H1 (cell line): Measurements from ENCODE around the gene ARG2. TPM values are rescaled to one million over a fixed set of nuclear protein-coding genes. Genes with fewer than 3 reads are reported as not detected.

Source experiments
- CTCF ChIA-PET: fragments of 300-600 bp; sonication (Branson Sonifier 250); formaldehyde crosslinking; loops from one replicate; lab custom pipeline; 2021; ENCODE audit not compliant: partially characterized antibody; lab: Charles Lee
- POLR2A ChIA-PET: fragments of 300-600 bp; sonication (Branson Sonifier 250); formaldehyde crosslinking; loops from one replicate; lab custom pipeline; 2021; ENCODE audit warnings: inconsistent platforms; ENCODE audit not compliant: partially characterized antibody; lab: Charles Lee
- DNase-seq, 2 experiments: peaks; one replicate each; pipeline versions ENCODE4 v3.0.0 to v3.0.0-alpha.2; 2010 to 2022; ENCODE audit warnings: low spot score in 2 of 2, low read depth in 1 of 2, mixed read lengths in 1 of 2
- FAIRE-seq: peaks from 2 replicates; lab custom pipeline; 2011; peaks lifted over from hg19 to GRCh38; lab: Jason Lieb, UNC
- H2AFZ ChIP-seq: 2 replicates; pipeline ENCODE4 v1.8.1; 2012; ENCODE audit warnings: low read length, inconsistent platforms
- H2AK5ac ChIP-seq: 2 replicates; pipeline ENCODE4 v1.6.1; 2013; ENCODE audit warnings: low read depth, low read length
- H2BK120ac ChIP-seq: replicated peaks from 2 replicates; pipeline ENCODE3; 2013; ENCODE audit warnings: low read depth, low read length, inconsistent platforms
- H2BK12ac ChIP-seq: 2 replicates; pipeline ENCODE4 v1.6.1; 2013; ENCODE audit warnings: low read depth, low read length
- H2BK15ac ChIP-seq: 2 replicates; pipeline ENCODE4 v1.6.1; 2013; ENCODE audit warnings: low read length
- H2BK20ac ChIP-seq: 2 replicates; pipeline ENCODE4 v1.6.1; 2013; ENCODE audit warnings: low read length
- H2BK5ac ChIP-seq: 2 replicates; pipeline ENCODE4 v1.6.1; 2013; ENCODE audit warnings: low read depth, low read length
- H3K14ac ChIP-seq: 2 replicates; pipeline ENCODE4 v1.6.1; 2013; ENCODE audit warnings: inconsistent platforms; ENCODE audit not compliant: insufficient read length
- H3K18ac ChIP-seq: 2 replicates; pipeline ENCODE4 v1.6.1; 2013; ENCODE audit warnings: low read length; ENCODE audit errors: extremely low read depth
- H3K23ac ChIP-seq: 2 replicates; pipeline ENCODE4 v1.6.1; 2013; ENCODE audit warnings: inconsistent platforms; ENCODE audit not compliant: insufficient read length
- H3K23me2 ChIP-seq: 2 replicates; pipeline ENCODE4 v1.6.1; 2013; ENCODE audit warnings: low read depth, low read length
- H3K27ac ChIP-seq: 2 replicates; pipeline ENCODE4 v1.6.1; 2011; ENCODE audit warnings: low read depth, low read length, inconsistent platforms
- H3K27me3 ChIP-seq, 4 experiments: replicated peaks in 1 of 4; 1 replicate in 1 of 4; 2 replicates in 3 of 4; pipeline versions ENCODE4 v1.6.1 to v1.8.1; 2011 to 2013; ENCODE audit warnings: low read length in 3 of 4, mild to moderate bottlenecking in 3 of 4, inconsistent platforms in 2 of 4, mixed read lengths in 2 of 4, moderate library complexity in 1 of 4; ENCODE audit not compliant: control insufficient read depth in 3 of 4, insufficient read depth in 3 of 4; ENCODE audit errors: extremely low read depth in 1 of 4
- H3K36me3 ChIP-seq, 4 experiments: 2 replicates each; pipeline versions ENCODE4 v1.6.1 to v1.8.1; 2011 to 2013; ENCODE audit warnings: mild to moderate bottlenecking in 4 of 4, low read length in 3 of 4, moderate library complexity in 2 of 4, control low read depth in 1 of 4, inconsistent platforms in 1 of 4; ENCODE audit not compliant: insufficient read depth in 4 of 4, control insufficient read depth in 2 of 4
- H3K4ac ChIP-seq: replicated peaks from 2 replicates; pipeline ENCODE3; 2013; ENCODE audit warnings: low read length, low read depth, mixed read lengths, inconsistent platforms; ENCODE audit not compliant: insufficient read length
- H3K4me1 ChIP-seq, 4 experiments: replicated peaks in 1 of 4; 1 replicate in 1 of 4; 2 replicates in 3 of 4; pipeline versions ENCODE4 v1.6.1 to v1.8.1; 2011 to 2013; ENCODE audit warnings: low read length in 3 of 4, inconsistent platforms in 2 of 4, mixed read lengths in 1 of 4; ENCODE audit not compliant: insufficient read depth in 4 of 4, control insufficient read depth in 3 of 4
- H3K4me2 ChIP-seq, 2 experiments: 2 replicates each; pipeline versions ENCODE4 v1.6.1 to v1.8.1; 2011 to 2013; ENCODE audit warnings: low read depth in 2 of 2, low read length in 2 of 2, control low read depth in 1 of 2, inconsistent platforms in 1 of 2, mild to moderate bottlenecking in 1 of 2; ENCODE audit not compliant: insufficient read depth in 1 of 2
- H3K4me3 ChIP-seq, 4 experiments: fragments of 200-600, 300-600 bp in 1 of 4; sonication (generic), shearing (Covaris generic), sonication (Bioruptor Twin) in 1 of 4; 2 replicates each; pipeline versions ENCODE4 v1.5.1 to v1.8.1; 2011 to 2016; ENCODE audit warnings: low read length in 4 of 4, low read depth in 3 of 4, control low read depth in 2 of 4, inconsistent platforms in 2 of 4, mild to moderate bottlenecking in 2 of 4, mixed read lengths in 1 of 4, moderate library complexity in 1 of 4; ENCODE audit not compliant: insufficient read depth in 2 of 4; ENCODE audit errors: extremely low read depth in 1 of 4
- H3K56ac ChIP-seq: replicated peaks from 2 replicates; pipeline ENCODE3; 2013; ENCODE audit warnings: low read depth, mild to moderate bottlenecking, mixed read lengths, low read length, inconsistent platforms; ENCODE audit not compliant: insufficient read length
- H3K79me1 ChIP-seq: 2 replicates; pipeline ENCODE4 v1.6.1; 2013; ENCODE audit warnings: low read depth, low read length, control low read depth
- H3K79me2 ChIP-seq, 2 experiments: 2 replicates each; pipeline versions ENCODE4 v1.6.1 to v1.8.1; 2012 to 2013; ENCODE audit warnings: low read length in 2 of 2, mild to moderate bottlenecking in 2 of 2, inconsistent platforms in 1 of 2; ENCODE audit not compliant: insufficient read depth in 2 of 2, control insufficient read depth in 1 of 2
- H3K9ac ChIP-seq, 4 experiments: replicated peaks in 1 of 4; 1 replicate in 1 of 4; 2 replicates in 3 of 4; pipeline versions ENCODE4 v1.6.1 to v1.8.1; 2011 to 2013; ENCODE audit warnings: low read depth in 3 of 4, low read length in 3 of 4, control low read depth in 2 of 4, mild to moderate bottlenecking in 2 of 4, moderate library complexity in 2 of 4, inconsistent platforms in 1 of 4; ENCODE audit errors: extremely low read depth in 1 of 4
- H3K9me3 ChIP-seq, 2 experiments: 2 replicates each; pipeline versions ENCODE4 v1.6.1 to v1.8.1; 2012 to 2013; ENCODE audit warnings: mild to moderate bottlenecking in 2 of 2, moderate library complexity in 2 of 2, control low read depth in 1 of 2, inconsistent platforms in 1 of 2, low read depth in 1 of 2, low read length in 1 of 2, mixed read lengths in 1 of 2; ENCODE audit not compliant: insufficient read depth in 2 of 2
- H4K20me1 ChIP-seq, 2 experiments: replicated peaks in 1 of 2; 2 replicates each; pipeline versions ENCODE3 to v1.8.1; 2011 to 2013; ENCODE audit warnings: inconsistent platforms in 2 of 2, low read length in 2 of 2, mild to moderate bottlenecking in 1 of 2; ENCODE audit not compliant: insufficient read depth in 2 of 2, control insufficient read depth in 1 of 2
- H4K5ac ChIP-seq: 2 replicates; pipeline ENCODE4 v1.6.1; 2013; ENCODE audit warnings: low read length, low read depth, mixed read lengths, inconsistent platforms; ENCODE audit not compliant: insufficient read length
- H4K8ac ChIP-seq: 2 replicates; pipeline ENCODE4 v1.8.0; 2013; ENCODE audit warnings: mild to moderate bottlenecking, moderate library complexity, low read length, inconsistent platforms; ENCODE audit not compliant: insufficient read depth; ENCODE audit errors: extremely low read depth
- H4K91ac ChIP-seq: replicated peaks from 2 replicates; pipeline ENCODE3; 2013; ENCODE audit warnings: low read length, mixed read lengths, inconsistent platforms; ENCODE audit not compliant: insufficient read length
- BACH1 ChIP-seq: IDR thresholded peaks from 2 replicates; pipeline ENCODE4 v1.6.1; 2012; ENCODE audit warnings: low read length, improper control_type of control experiment
- CEBPB ChIP-seq: IDR thresholded peaks from 2 replicates; pipeline ENCODE4 v1.6.1; 2012; ENCODE audit warnings: low read depth, low read length
- HDAC6 ChIP-seq: IDR thresholded peaks from one replicate; pipeline ENCODE4 v1.7.1; 2012; ENCODE audit warnings: low read depth, mild to moderate bottlenecking, inconsistent platforms, low read length, moderate library complexity
- JUN ChIP-seq: IDR thresholded peaks from 2 replicates; pipeline ENCODE4 v1.6.1; 2011; ENCODE audit warnings: low read depth, mild to moderate bottlenecking, improper control_type of control experiment, low read length
- MAX ChIP-seq: IDR thresholded peaks from 2 replicates; pipeline ENCODE4 v1.6.1; 2012; ENCODE audit warnings: inconsistent platforms
- POU5F1 ChIP-seq: IDR thresholded peaks from 2 replicates; pipeline ENCODE4 v1.6.1; 2011; ENCODE audit warnings: low read depth, mild to moderate bottlenecking, low read length, moderate library complexity
- RXRA ChIP-seq: IDR thresholded peaks from 2 replicates; pipeline ENCODE4 v1.6.1; 2011; ENCODE audit warnings: low read depth, mild to moderate bottlenecking, low read length, moderate library complexity; ENCODE audit not compliant: insufficient read depth
- SAP30 ChIP-seq: fragments of 300-600 bp; sonication (generic); IDR thresholded peaks from 2 replicates; pipeline ENCODE4 v1.7.1; 2012; ENCODE audit warnings: low read length, moderate library complexity, mild to moderate bottlenecking, inconsistent platforms; ENCODE audit not compliant: insufficient read depth, insufficient replicate concordance
- SIRT6 ChIP-seq: IDR thresholded peaks from one replicate; pipeline ENCODE4 v1.7.1; 2012; ENCODE audit warnings: low read length, inconsistent platforms
- SP4 ChIP-seq: IDR thresholded peaks from 2 replicates; pipeline ENCODE4 v1.6.1; 2012; ENCODE audit warnings: low read length, inconsistent platforms
- SUZ12 ChIP-seq: fragments of 200-600 bp; sonication (generic); IDR thresholded peaks from 2 replicates; pipeline ENCODE4 v1.6.1; 2012; ENCODE audit warnings: mild to moderate bottlenecking, inconsistent platforms, low read length, moderate library complexity, mixed read lengths
- TBP ChIP-seq: IDR thresholded peaks from 2 replicates; pipeline ENCODE4 v1.6.1; 2011; ENCODE audit warnings: low read depth, low read length, improper control_type of control experiment
- TEAD4 ChIP-seq: IDR thresholded peaks from 2 replicates; pipeline ENCODE4 v1.6.1; 2012; ENCODE audit warnings: low read depth, low read length, inconsistent platforms, mixed read lengths
- YY1 ChIP-seq: IDR thresholded peaks from 2 replicates; pipeline ENCODE4 v1.6.1; 2011; ENCODE audit warnings: low read depth, mild to moderate bottlenecking, low read length
- ZNF274 ChIP-seq: IDR thresholded peaks from 2 replicates; pipeline ENCODE4 v1.7.0; 2012; ENCODE audit warnings: low read length, borderline replicate concordance; ENCODE audit errors: extremely low read depth
- WGBS, 2 experiments: shearing (Covaris generic) in 1 of 2; methylation state at CpG; one replicate each; pipeline versions ENCODE4 v1.1.6 to v1.1.7; 2013 to 2015; ENCODE audit warnings: low lambda C conversion rate in 2 of 2, mixed read lengths in 2 of 2, inconsistent platforms in 1 of 2, low coverage in 1 of 2, missing lambda C conversion rate in 1 of 2; ENCODE audit not compliant: insufficient replicate concordance in 2 of 2, insufficient coverage in 1 of 2, insufficient read length in 1 of 2; ENCODE audit errors: extremely low coverage in 1 of 2, missing lambda C conversion rate in 1 of 2; 5-methylcytosine and 5-hydroxymethylcytosine counted together
- polyA plus RNA-seq, 7 experiments: library from polyadenylated mRNA; depleted of rRNA in 3 of 7; stranded (reverse) in 5 of 7; unstranded in 2 of 7; fragments of >200 nt in 5 of 7; fragments of 200-250 nt in 2 of 7; gene quantifications; 1 replicate in 5 of 7; 2 replicates in 1 of 7; 4 replicates in 1 of 7; pipeline versions ENCODE4 v1.2.1 to v1.2.3, GENCODE V29; 2011 to 2013; ENCODE audit warnings: missing spikeins in 2 of 7, mixed read lengths in 2 of 7
- total RNA-seq: library from RNA; stranded (reverse); fragmentation: NEBNext Ultra II Directional; extraction: Animal tissue kit (Norgen Biotek cat#: 25700); gene quantifications from 2 replicates; pipeline ENCODE4 v1.2.1, GENCODE V29; 2021

ARG2 gene
- total and polyA plus RNA-seq, 2 of the 8 experiments (the other 6 are each of a cell fraction or from before 2014, with no cell fraction given): 49.9 to 59.1 TPM

DNA sequence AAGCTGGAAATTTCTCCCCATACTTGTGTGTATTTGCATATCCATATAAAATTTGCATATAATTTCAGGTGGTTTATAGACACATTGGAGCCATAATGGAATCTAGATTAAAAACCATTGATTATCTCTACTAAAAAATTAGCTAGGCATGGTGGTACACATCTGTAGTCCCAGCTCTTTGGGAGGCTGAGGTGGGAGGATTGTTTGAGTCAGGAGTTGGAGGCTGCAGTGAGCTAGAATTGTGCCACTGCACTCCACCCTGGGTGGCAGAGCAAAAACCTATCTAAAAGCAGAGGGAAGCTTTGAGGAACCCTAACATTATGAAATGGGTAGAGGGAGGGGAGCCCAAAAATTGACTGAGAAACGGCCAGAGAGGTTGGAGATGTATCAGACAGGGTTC, 78.5 kb downstream of the ARG2 start:
- Histone ChIP-seq H3K23me2 (0 out of 2 replicates have a peak, but pooled peaks cover 2% of the 10 kb centered on the region), H3K79me1 (0 out of 2 replicates have a peak, but pooled peaks cover under 1% of the 10 kb centered on the region), H4K91ac (no peak overlapping the region), H3K9ac (no peak overlapping the region), H3K4me1 (peaks cover 3 to 5% (median 4%) of the 10 kb centered on the region in 4 experiments; a peak in 4 of 7 replicates), H2BK120ac (no peak overlapping the region), H3K9me3 (no peaks in the 10 kb centered on the region), H3K4me3 (no peak overlapping the region), H3K27ac (no peak overlapping the region), H2BK20ac (no peak overlapping the region), H2BK12ac (no peak overlapping the region), H3K79me2 (peaks cover 6 to 22% of the 10 kb centered on the region in 2 experiments)
- POLR2A ChIA-PET: interaction anchor here (1.5 to 1.7 kb wide), 2 partner anchors 12 to 118 kb away, joined by 3 to 4 read pairs; no protein-coding TSS in a partner anchor
- WGBS, 2 experiments: 89% methylated on average over 1 of the region's 1 CpG; no CpG with 5 or more reads in 1 of the 2 experiments
- no peak for DNase-seq
- TF ChIP-seq HDAC6 (no peak), YY1 (no peak), JUN (no peak), ZNF274 (no peak), TEAD4 (no peak), SAP30 (no peak), MAX (no peak), TBP (no peak), CEBPB (no peak), BACH1 (no peak), SP4 (no peak), POU5F1 (no peak), SUZ12 (no peak), RXRA (no peak), SIRT6 (no peak)
- TF ChIP-seq, all 59 proteins: peak for 0
- FAIRE-seq: no peak
- H4K8ac ChIP-seq: no peak overlapping the region
- H3K4me2 ChIP-seq: no peak overlapping the region
- H2AFZ ChIP-seq: no peak overlapping the region
- peaks cover 0 to 2% (median 0%) of the 10 kb centered on the region in 4 experiments; a peak in 2 of 7 replicates for H3K27me3 ChIP-seq
- CTCF ChIA-PET: interaction anchor here (0.7 to 2.1 kb wide), 7 partner anchors 28 to 1119 kb away, joined by 3 to 5 read pairs (median 3); partner anchors contain the start of gene PIGH
- H4K5ac ChIP-seq: no peak overlapping the region
- peaks cover 0 to 2% (median under 1%) of the 10 kb centered on the region in 4 experiments; a peak in 2 of 8 replicates for H3K36me3 ChIP-seq
- no peak overlapping the region for H3K23ac ChIP-seq
- H3K56ac ChIP-seq: no peak overlapping the region
- H3K14ac ChIP-seq: no peak overlapping the region
- no peak overlapping the region for H2AK5ac ChIP-seq
- H2BK5ac ChIP-seq: no peak overlapping the region
- H4K20me1 ChIP-seq: peaks cover 2 to 4% of the 10 kb centered on the region in 2 experiments
- H3K4ac ChIP-seq: no peak overlapping the region
- no peak overlapping the region for H2BK15ac ChIP-seq
- no peak overlapping the region for H3K18ac ChIP-seq
